Fibroblast of lung (primary cell): ENCODE results near the gene MAP3K6. TPM values are rescaled to one million over a fixed set of nuclear protein-coding genes. Genes with fewer than 3 reads are reported as not detected.
A peak's percentile ranks its signal among the peaks of the same experiment; 100 is the strongest.

ENCODE experiments used
- DNase-seq, 2 donors: peaks; one replicate each; pipeline versions ENCODE4 v3.0.0 to v3.0.0-alpha.2; 2010; ENCODE audit warnings: low read depth in 2 of 2
- H2AFZ ChIP-seq: 2 replicates; pipeline ENCODE4 v1.5.1; 2012; ENCODE audit warnings: low read length, control low read depth, inconsistent platforms
- H3K27ac ChIP-seq: 2 replicates; pipeline ENCODE4 v1.5.1; 2011; ENCODE audit warnings: low read length, control low read depth; ENCODE audit not compliant: insufficient read depth
- H3K27me3 ChIP-seq: 2 replicates; pipeline ENCODE4 v1.5.1; 2011; ENCODE audit warnings: mild to moderate bottlenecking, low read length; ENCODE audit not compliant: control insufficient read depth, insufficient read depth
- H3K36me3 ChIP-seq: 2 replicates; pipeline ENCODE4 v1.5.1; 2011; ENCODE audit warnings: low read length; ENCODE audit not compliant: control insufficient read depth, insufficient read depth
- H3K4me1 ChIP-seq: 2 replicates; pipeline ENCODE4 v1.5.1; 2011; ENCODE audit warnings: low read length; ENCODE audit not compliant: control insufficient read depth, insufficient read depth; ENCODE audit errors: extremely low read depth
- H3K4me2 ChIP-seq: 2 replicates; pipeline ENCODE4 v1.5.1; 2011; ENCODE audit warnings: low read length, control low read depth; ENCODE audit not compliant: insufficient read depth; ENCODE audit errors: extremely low read depth
- H3K4me3 ChIP-seq, 4 experiments: fragments of 200-600 bp in 1 of 4; sonication (generic) in 1 of 4; replicated peaks in 1 of 4; 2 replicates each; pipeline ENCODE4 v1.5.1; 2011 to 2016; ENCODE audit warnings: low read length in 4 of 4, low read depth in 3 of 4, mild to moderate bottlenecking in 3 of 4, control low read depth in 2 of 4, inconsistent platforms in 1 of 4, mixed read lengths in 1 of 4; ENCODE audit not compliant: insufficient read depth in 1 of 4; ENCODE audit errors: control extremely low read depth in 1 of 4
- H3K79me2 ChIP-seq: 2 replicates; pipeline ENCODE4 v1.5.1; 2012; ENCODE audit warnings: mild to moderate bottlenecking, low read length, inconsistent platforms; ENCODE audit not compliant: control insufficient read depth, insufficient read depth
- H3K9ac ChIP-seq: 2 replicates; pipeline ENCODE4 v1.5.1; 2011; ENCODE audit warnings: mild to moderate bottlenecking, low read length, control low read depth; ENCODE audit not compliant: insufficient read depth
- H3K9me3 ChIP-seq: 2 replicates; pipeline ENCODE4 v1.5.1; 2012; ENCODE audit warnings: low read depth, low read length; ENCODE audit not compliant: control insufficient read depth, insufficient read depth
- H4K20me1 ChIP-seq: 2 replicates; pipeline ENCODE4 v1.5.1; 2011; ENCODE audit warnings: low read length; ENCODE audit not compliant: control insufficient read depth, insufficient read depth; ENCODE audit errors: extremely low read depth
- EZH2 ChIP-seq: IDR thresholded peaks from 2 replicates; pipeline ENCODE4 v1.5.1; 2012; ENCODE audit warnings: low read length, control low read depth, mild to moderate bottlenecking; ENCODE audit errors: missing control alignments
- polyA plus RNA-seq, 2 donors: library from polyadenylated mRNA; depleted of rRNA in 1 of 2; stranded (reverse) in 1 of 2; unstranded in 1 of 2; fragments of >200 nt; gene quantifications; 2 replicates each; pipeline ENCODE4 v1.2.1, GENCODE V29; 2011 to 2012; ENCODE audit warnings: missing spikeins in 1 of 2
- total RNA-seq: library from RNA; depleted of rRNA; stranded (reverse); fragments of >200 nt; gene quantifications from 2 replicates; pipeline ENCODE4 v1.2.1, GENCODE V29; 2014
- TF ChIP-seq, protein P1 (sequence below), 2 donors: IDR thresholded peaks in 1 of 2; conservative IDR thresholded peaks in 1 of 2; 1 replicate in 1 of 2; 2 replicates in 1 of 2; pipeline ENCODE4 v1.5.1; 2011 to 2012; ENCODE audit warnings: low read length in 2 of 2, control low read depth in 1 of 2, inconsistent platforms in 1 of 2, low read depth in 1 of 2, mild to moderate bottlenecking in 1 of 2

The MAP3K6 gene
- total and polyA plus RNA-seq, 2 donors (not counting 1 experiment from before 2014, with no cell fraction given) = 8.3 to 11.5 TPM

DNA sequence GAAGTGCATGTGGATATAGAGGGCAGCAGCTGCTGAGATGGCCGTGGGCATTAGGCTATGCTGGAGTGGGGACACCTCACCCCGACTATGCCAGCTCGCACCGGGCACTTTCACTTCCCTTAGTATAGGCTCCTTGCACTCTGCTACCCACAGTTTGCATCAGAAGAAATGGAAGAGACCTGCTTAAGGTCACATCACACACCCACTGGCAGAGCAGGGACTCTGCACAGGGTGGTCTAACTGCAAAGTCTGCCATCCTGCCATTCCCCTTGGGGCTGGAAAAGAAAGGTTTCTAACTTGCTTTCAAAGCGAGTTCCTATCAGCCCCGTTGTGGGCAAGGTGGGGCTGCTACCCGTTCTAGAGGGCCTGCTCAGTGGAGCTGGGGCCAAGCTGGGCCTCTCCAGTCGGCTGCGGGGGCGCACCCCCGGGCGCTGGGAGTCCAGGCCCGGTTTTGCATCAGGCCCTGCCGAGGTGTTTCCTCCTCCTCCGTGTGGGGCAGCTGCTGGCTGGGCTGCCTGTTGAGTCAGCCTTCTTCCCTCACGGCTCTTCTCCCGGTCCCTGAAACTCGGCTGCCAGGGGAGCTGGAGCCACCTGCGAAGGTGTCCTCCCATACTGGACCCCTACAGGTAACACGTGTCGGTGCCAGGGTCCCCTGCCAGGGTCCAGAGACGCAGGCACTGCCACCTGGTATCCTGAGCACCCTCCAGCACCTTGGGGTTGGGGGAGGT, 25.1 kb downstream of the MAP3K6 start, which contains the start of gene SYTL1:
TSS of gene SYTL1 (plus strand) at position 498 of the 728 bp plus-strand sequence. CDS start 3,313 bp downstream, outside the sequence.
- peak; percentile 56 to 73 for DNase-seq
- peak within 1 kb of the TSS; percentile 37 for H3K4me2 ChIP-seq
- H3K4me3 ChIP-seq = peak within 1 kb of the TSS in 1 of 4 experiments; percentile 8
- peaks cover 8% of the 10 kb centered on the region for H3K4me1 ChIP-seq
- no peak within 1 kb of the TSS for H2AFZ ChIP-seq
- no peaks in the 10 kb centered on the region for H3K36me3 ChIP-seq
- no peak for TF ChIP-seq EZH2
- TF ChIP-seq, protein P1, sequence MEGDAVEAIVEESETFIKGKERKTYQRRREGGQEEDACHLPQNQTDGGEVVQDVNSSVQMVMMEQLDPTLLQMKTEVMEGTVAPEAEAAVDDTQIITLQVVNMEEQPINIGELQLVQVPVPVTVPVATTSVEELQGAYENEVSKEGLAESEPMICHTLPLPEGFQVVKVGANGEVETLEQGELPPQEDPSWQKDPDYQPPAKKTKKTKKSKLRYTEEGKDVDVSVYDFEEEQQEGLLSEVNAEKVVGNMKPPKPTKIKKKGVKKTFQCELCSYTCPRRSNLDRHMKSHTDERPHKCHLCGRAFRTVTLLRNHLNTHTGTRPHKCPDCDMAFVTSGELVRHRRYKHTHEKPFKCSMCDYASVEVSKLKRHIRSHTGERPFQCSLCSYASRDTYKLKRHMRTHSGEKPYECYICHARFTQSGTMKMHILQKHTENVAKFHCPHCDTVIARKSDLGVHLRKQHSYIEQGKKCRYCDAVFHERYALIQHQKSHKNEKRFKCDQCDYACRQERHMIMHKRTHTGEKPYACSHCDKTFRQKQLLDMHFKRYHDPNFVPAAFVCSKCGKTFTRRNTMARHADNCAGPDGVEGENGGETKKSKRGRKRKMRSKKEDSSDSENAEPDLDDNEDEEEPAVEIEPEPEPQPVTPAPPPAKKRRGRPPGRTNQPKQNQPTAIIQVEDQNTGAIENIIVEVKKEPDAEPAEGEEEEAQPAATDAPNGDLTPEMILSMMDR (conservative IDR thresholded peaks at IDR 0.05 in 1 of 2, IDR thresholded peaks at IDR 0.05 in 1 of 2; ENCODE audit: low read depth in 1 of 2, low read length in 2 of 2) = no peak
- H3K9ac ChIP-seq = no peak within 1 kb of the TSS
- no peaks in the 10 kb centered on the region for H3K27me3 ChIP-seq
- H3K79me2 ChIP-seq = no peaks in the 10 kb centered on the region
- no peaks in the 10 kb centered on the region for H4K20me1 ChIP-seq
- no peak within 1 kb of the TSS for H3K27ac ChIP-seq
- no peaks in the 10 kb centered on the region for H3K9me3 ChIP-seq

DNA sequence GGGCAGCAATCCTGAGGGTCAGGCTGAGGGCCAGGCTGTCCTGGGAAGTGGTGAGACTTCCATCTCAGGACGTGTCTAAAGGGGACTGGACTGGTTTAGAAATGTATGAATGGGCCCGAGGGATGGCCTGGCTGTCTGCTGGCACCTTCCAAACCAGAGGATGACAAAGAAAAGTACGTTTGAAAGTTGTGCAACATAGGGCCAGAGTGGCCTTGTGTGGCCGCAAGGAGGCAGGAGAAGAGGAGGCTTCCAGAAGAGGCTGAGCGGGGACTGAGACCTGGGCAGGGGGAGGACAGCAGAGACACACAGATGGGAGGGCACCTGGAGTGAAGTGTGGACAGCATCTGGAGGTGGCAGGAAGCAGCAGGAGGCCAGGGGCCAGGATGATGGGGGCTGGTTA, 27.5 kb downstream of the MAP3K6 start:
- no peak overlapping the region for H2AFZ ChIP-seq
- H3K4me3 ChIP-seq = no peak overlapping the region
- H3K79me2 ChIP-seq = no peaks in the 10 kb centered on the region

DNA sequence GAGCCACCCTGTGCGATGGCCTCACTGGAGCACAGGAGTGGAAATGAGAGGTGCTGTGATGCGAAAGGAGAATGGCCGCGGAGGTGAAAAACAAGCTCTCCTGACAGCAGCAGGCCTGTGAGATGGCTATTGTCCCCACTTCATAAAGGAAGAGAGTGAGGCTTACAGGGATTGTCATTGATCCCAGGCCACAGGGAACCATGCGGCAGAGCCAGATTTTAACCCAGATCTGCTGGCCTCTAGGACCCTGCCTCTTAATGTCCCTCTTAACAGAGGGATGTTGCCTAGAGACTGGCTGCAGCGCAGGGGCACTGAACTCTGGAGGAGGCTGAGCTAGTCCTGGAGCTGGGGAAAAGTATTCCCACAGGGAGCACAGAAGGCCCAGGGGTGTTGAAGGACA, 28.0 kb downstream of the MAP3K6 start:
- H2AFZ ChIP-seq = no peak overlapping the region
- H4K20me1 ChIP-seq = no peaks in the 10 kb centered on the region
- DNase-seq = no peak
- no peaks in the 10 kb centered on the region for H3K27me3 ChIP-seq
- no peaks in the 10 kb centered on the region for H3K9me3 ChIP-seq
- H3K27ac ChIP-seq = no peak overlapping the region
- H3K4me2 ChIP-seq = no peak overlapping the region
- no peak overlapping the region for H3K4me3 ChIP-seq
- H3K79me2 ChIP-seq = no peaks in the 10 kb centered on the region
- no peak overlapping the region for H3K9ac ChIP-seq
- peaks cover 8% of the 10 kb centered on the region for H3K4me1 ChIP-seq
- peaks cover 16% of the 10 kb centered on the region for H3K36me3 ChIP-seq
- TF ChIP-seq, protein P1 (conservative IDR thresholded peaks at IDR 0.05 in 1 of 2, IDR thresholded peaks at IDR 0.05 in 1 of 2; ENCODE audit: low read depth in 1 of 2, low read length in 2 of 2) = no peak
- no peak for TF ChIP-seq EZH2

More for the DNA sequence above, 27.5 kb downstream of the MAP3K6 start:
- DNase-seq = no peak
- Histone ChIP-seq H3K9me3 (no peaks in the 10 kb centered on the region), H4K20me1 (no peaks in the 10 kb centered on the region), H3K36me3 (peaks cover 12% of the 10 kb centered on the region), H3K9ac (no peak overlapping the region), H3K4me2 (no peak overlapping the region), H3K27ac (no peak overlapping the region), H3K27me3 (no peaks in the 10 kb centered on the region), H3K4me1 (peaks cover 8% of the 10 kb centered on the region)
- TF ChIP-seq, protein P1 (conservative IDR thresholded peaks at IDR 0.05 in 1 of 2, IDR thresholded peaks at IDR 0.05 in 1 of 2; ENCODE audit: low read depth in 1 of 2, low read length in 2 of 2) = no peak
- no peak for TF ChIP-seq EZH2
